Activated T-helper 2 cell treated with anti-CD3 and anti-CD28 coated beads, Interferon-gamma antibody, Interleukin-2, Interleukin-4, amounts not matched to agents 10 μg/mL and 5 μg/mL and 100 μg/mL, durations not matched to agents 14 hours and 24 hours and 36 hours (primary cell): ENCODE measurements around the gene EIF4E2. TPM values are rescaled to one million over a fixed set of nuclear protein-coding genes. Genes with fewer than 3 reads are reported as not detected.

Experiments
- DNase-seq: peaks from one replicate; pipeline ENCODE4 v3.0.0; 2021; ENCODE audit warnings: low spot score
- H3K27ac Mint-ChIP-seq: one replicate; pipeline ENCODE4 v1.8.0; 2021; ENCODE audit warnings: mixed read lengths
- H3K27me3 Mint-ChIP-seq: one replicate; pipeline ENCODE4 v1.8.0; 2021; ENCODE audit warnings: low read depth, mixed read lengths
- H3K36me3 Mint-ChIP-seq: one replicate; pipeline ENCODE4 v1.8.0; 2021; ENCODE audit warnings: low read depth, mixed read lengths
- H3K4me1 Mint-ChIP-seq: one replicate; pipeline ENCODE4 v1.8.0; 2021; ENCODE audit warnings: low read depth, mixed read lengths
- H3K4me3 Mint-ChIP-seq: one replicate; pipeline ENCODE4 v1.8.0; 2021; ENCODE audit warnings: low read depth, mild to moderate bottlenecking, moderate library complexity, mixed read lengths
- H3K9me3 Mint-ChIP-seq: one replicate; pipeline ENCODE4 v1.8.0; 2021; ENCODE audit warnings: mixed read lengths
- intact Hi-C: fragments of 100-400 bp; cut with micrococcal nuclease; formaldehyde crosslinking; loops from one replicate; pipeline ENCODE4 v1.15.1; 2023
- total RNA-seq: library from RNA; stranded (reverse); gene quantifications from 2 replicates; pipeline ENCODE4 v1.2.3, GENCODE V29; 2022

EIF4E2 gene
- total RNA-seq, 1 donor from 2014 or later: 88.4 TPM

- intact Hi-C loops: no loop called here
- no peaks in the 10 kb centered on the region for H3K9me3 Mint-ChIP-seq
- H3K27me3 Mint-ChIP-seq: no peaks in the 10 kb centered on the region
- H3K27ac Mint-ChIP-seq: no peak overlapping the region
- no peak overlapping the region for H3K4me3 Mint-ChIP-seq
- peaks cover 60% of the 10 kb centered on the region for H3K36me3 Mint-ChIP-seq
- H3K4me1 Mint-ChIP-seq: peaks cover 2% of the 10 kb centered on the region
- no peak for DNase-seq
Observed at GRCh38 chr2:232571026-232571474, 20.6 kb downstream of the EIF4E2 start.

- intact Hi-C loops: no loop called here
Observed at GRCh38 chr2:232573042-232573441, 22.6 kb downstream of the EIF4E2 start.

DNA sequence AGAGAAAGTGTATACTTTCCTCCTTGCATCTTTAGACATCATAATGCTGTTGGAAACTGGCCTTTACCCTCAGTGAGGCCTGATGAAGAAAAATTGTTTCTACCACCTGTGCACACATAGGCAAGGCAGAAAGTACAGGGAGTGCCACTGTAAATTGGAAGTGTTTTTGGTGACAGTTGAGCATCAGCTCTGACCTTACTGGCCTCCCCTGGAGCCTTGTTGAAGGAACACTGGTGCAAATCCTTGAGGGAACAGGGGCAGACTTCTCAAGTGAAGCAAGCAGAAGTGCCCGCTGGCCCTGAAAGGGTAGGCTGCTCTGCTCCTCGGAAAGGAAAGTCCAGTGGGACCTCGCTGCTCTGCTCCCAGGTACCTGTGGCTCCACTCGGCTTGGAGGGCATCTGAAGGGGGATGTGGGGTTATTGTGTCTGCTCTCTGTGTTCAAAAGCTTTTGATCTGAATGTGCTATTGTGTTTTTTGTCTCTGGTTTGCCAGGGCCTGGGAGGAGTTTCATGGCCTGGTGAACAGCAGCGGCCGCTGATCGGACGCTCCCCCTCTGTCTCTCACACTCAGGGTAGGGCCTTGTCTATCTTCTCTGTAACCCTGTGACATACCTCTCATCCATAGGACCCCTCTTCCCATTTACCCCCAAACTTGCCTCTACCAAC lies 23.4 kb downstream of the EIF4E2 start:
- no peaks in the 10 kb centered on the region for H3K9me3 Mint-ChIP-seq
- H3K27ac Mint-ChIP-seq: no peak overlapping the region
- intact Hi-C loops: no loop called here
- no peaks in the 10 kb centered on the region for H3K4me1 Mint-ChIP-seq
- DNase-seq: no peak
- peaks cover 39% of the 10 kb centered on the region for H3K36me3 Mint-ChIP-seq
- H3K27me3 Mint-ChIP-seq: no peaks in the 10 kb centered on the region
- H3K4me3 Mint-ChIP-seq: no peak overlapping the region

More at GRCh38 chr2:232573042-232573441, 22.6 kb downstream of the EIF4E2 start:
- H3K27ac Mint-ChIP-seq: no peak overlapping the region
- peaks cover under 1% of the 10 kb centered on the region for H3K4me1 Mint-ChIP-seq
- H3K9me3 Mint-ChIP-seq: no peaks in the 10 kb centered on the region
- no peak overlapping the region for H3K4me3 Mint-ChIP-seq
- no peak for DNase-seq
- H3K27me3 Mint-ChIP-seq: no peaks in the 10 kb centered on the region
- peaks cover 44% of the 10 kb centered on the region for H3K36me3 Mint-ChIP-seq

DNA sequence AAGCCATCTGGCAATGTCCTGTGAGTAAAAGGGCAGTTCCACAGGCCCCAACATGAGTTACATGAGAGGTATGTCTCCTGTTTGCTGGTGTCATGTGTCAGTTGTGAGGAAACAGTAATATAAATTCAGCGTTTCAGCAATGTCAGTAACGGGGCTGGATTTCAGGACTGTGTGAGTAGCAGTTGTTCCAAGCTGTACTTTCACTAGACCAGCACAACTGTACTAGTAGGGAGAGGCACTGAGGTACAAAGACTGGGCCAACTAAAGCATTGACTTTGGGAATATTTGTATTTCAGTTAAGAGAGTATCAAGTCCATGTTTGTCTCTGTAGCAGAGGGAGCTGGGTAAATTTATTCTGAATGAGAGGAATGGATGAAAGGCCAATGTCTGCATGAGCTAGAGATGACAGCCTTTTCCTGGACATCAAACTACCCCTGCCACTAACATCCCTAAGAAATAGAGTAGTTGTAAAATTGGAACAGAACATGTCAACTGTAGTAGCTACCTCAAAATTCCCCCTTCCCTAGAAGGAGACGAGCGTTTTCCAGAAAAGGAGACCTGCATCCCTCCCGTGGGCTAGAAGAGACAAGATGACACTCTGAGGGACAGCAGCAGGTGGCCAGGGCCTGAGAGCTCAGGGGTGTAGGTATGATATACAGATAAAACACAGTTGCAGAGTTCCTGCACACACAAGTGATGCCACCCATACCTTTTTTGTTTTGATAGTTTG lies 24.4 kb downstream of the EIF4E2 start:
- intact Hi-C loops: no loop called here
- H3K36me3 Mint-ChIP-seq: peaks cover 32% of the 10 kb centered on the region
- H3K27ac Mint-ChIP-seq: no peak overlapping the region

DNA sequence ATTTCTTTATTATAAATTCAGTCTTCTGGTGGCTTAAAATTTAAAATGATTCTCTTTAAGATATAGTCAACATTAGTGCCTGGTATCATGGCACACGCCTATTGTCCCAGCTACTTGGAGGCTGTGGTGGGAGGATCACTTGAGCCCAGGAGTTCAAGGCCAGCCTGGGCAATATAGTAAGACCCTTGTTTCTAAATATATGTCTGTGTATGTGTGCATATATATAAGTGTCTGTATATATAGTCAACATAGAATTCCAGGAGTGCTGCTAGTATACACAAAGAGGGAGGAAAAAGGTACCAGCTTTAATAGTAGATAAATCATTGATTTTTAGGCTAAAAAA lies 24.9 kb downstream of the EIF4E2 start:
- peaks cover 28% of the 10 kb centered on the region for H3K36me3 Mint-ChIP-seq

More for the DNA sequence above, 24.4 kb downstream of the EIF4E2 start:
- DNase-seq: no peak
- H3K9me3 Mint-ChIP-seq: no peaks in the 10 kb centered on the region
- no peaks in the 10 kb centered on the region for H3K27me3 Mint-ChIP-seq
- H3K4me3 Mint-ChIP-seq: no peak overlapping the region
- peaks cover 2% of the 10 kb centered on the region for H3K4me1 Mint-ChIP-seq

DNA sequence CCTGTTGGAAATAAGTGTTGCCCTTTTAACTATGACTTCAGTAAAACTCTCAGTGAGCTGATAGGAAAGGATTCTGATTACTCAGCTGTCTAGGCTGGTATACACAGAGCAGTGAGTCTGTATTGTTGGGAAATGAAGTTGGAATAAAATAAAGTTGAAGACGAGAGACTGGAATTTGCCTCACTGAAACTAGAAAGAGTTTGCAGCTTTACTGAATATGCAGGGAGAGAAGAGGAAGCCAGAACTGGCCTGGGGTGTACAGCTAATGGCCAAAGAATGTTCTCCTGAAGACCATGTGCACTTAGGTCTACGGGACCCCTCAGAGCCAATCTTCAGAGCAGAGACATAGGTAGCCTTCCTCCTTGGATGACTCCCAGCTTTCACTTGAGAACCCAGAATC lies 26.5 kb downstream of the EIF4E2 start:
- H3K4me3 Mint-ChIP-seq: no peak overlapping the region
- intact Hi-C loops: no loop called here
- peaks cover 33% of the 10 kb centered on the region for H3K36me3 Mint-ChIP-seq
- H3K27ac Mint-ChIP-seq: no peak overlapping the region
- H3K4me1 Mint-ChIP-seq: peaks cover 9% of the 10 kb centered on the region
- no peaks in the 10 kb centered on the region for H3K27me3 Mint-ChIP-seq
- no peak for DNase-seq
- no peaks in the 10 kb centered on the region for H3K9me3 Mint-ChIP-seq

More for the DNA sequence above, 24.9 kb downstream of the EIF4E2 start:
- no peaks in the 10 kb centered on the region for H3K9me3 Mint-ChIP-seq
- no peak overlapping the region for H3K27ac Mint-ChIP-seq
- intact Hi-C loops: no loop called here
- DNase-seq: no peak
- no peaks in the 10 kb centered on the region for H3K27me3 Mint-ChIP-seq
- no peak overlapping the region for H3K4me3 Mint-ChIP-seq
- peaks cover 7% of the 10 kb centered on the region for H3K4me1 Mint-ChIP-seq

GRCh38 chr2:232577841-232578240 lies 27.4 kb downstream of the EIF4E2 start:
- Mint-ChIP-seq H3K9me3 (no peaks in the 10 kb centered on the region), H3K27me3 (no peaks in the 10 kb centered on the region), H3K4me1 (peaks cover 9% of the 10 kb centered on the region), H3K4me3 (no peak overlapping the region), H3K36me3 (peaks cover 33% of the 10 kb centered on the region), H3K27ac (no peak overlapping the region)
- DNase-seq: no peak
- intact Hi-C loops: no loop called here

- no peaks in the 10 kb centered on the region for H3K9me3 Mint-ChIP-seq
Observed at GRCh38 chr2:232578626-232579025, 28.1 kb downstream of the EIF4E2 start.

GRCh38 chr2:232580648-232580981 lies 30.1 kb downstream of the EIF4E2 start:
- Mint-ChIP-seq H3K27me3 (no peaks in the 10 kb centered on the region), H3K9me3 (no peaks in the 10 kb centered on the region), H3K4me1 (peaks cover 9% of the 10 kb centered on the region), H3K4me3 (no peak overlapping the region), H3K36me3 (peaks cover 20% of the 10 kb centered on the region), H3K27ac (no peak overlapping the region)
- no peak for DNase-seq
- intact Hi-C loops: no loop called here

More at GRCh38 chr2:232578626-232579025, 28.1 kb downstream of the EIF4E2 start:
- Mint-ChIP-seq H3K4me3 (no peak overlapping the region), H3K36me3 (peaks cover 33% of the 10 kb centered on the region), H3K4me1 (peaks cover 9% of the 10 kb centered on the region), H3K27ac (no peak overlapping the region), H3K27me3 (no peaks in the 10 kb centered on the region)
- intact Hi-C loops: no loop called here
- no peak for DNase-seq

GRCh38 chr2:232581725-232582124 lies 31.2 kb downstream of the EIF4E2 start:
- DNase-seq: no peak
- Mint-ChIP-seq H3K4me1 (peaks cover 9% of the 10 kb centered on the region), H3K36me3 (peaks cover 16% of the 10 kb centered on the region), H3K9me3 (no peaks in the 10 kb centered on the region), H3K27ac (no peak overlapping the region), H3K27me3 (no peaks in the 10 kb centered on the region), H3K4me3 (no peak overlapping the region)
- intact Hi-C loops: no loop called here

DNA sequence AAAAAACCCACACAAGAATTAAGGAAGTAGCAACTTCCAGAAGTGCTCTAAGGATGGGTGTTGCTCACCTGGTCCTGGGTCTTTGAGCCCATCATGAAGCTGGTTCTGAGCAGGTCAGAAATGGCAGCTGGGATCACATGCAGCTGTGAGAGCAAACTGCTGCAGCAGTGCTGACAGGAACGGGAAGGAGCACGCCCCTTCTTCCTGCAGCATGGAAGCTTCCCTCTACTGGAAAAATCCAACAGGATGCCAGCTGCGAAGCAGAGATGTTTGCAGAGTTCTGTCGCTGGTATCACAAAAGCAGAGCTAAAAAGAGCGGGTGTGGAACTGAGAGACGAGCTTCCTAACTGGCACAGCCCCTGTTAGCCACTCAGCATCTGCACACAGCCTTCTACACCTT lies 33.7 kb downstream of the EIF4E2 start:
- H3K27ac Mint-ChIP-seq: no peak overlapping the region
- H3K27me3 Mint-ChIP-seq: peaks cover 2% of the 10 kb centered on the region
- H3K4me3 Mint-ChIP-seq: no peak overlapping the region
- no peaks in the 10 kb centered on the region for H3K9me3 Mint-ChIP-seq
- intact Hi-C loops: no loop called here
- H3K36me3 Mint-ChIP-seq: peaks cover 12% of the 10 kb centered on the region
- H3K4me1 Mint-ChIP-seq: peaks cover 9% of the 10 kb centered on the region
- DNase-seq: no peak

DNA sequence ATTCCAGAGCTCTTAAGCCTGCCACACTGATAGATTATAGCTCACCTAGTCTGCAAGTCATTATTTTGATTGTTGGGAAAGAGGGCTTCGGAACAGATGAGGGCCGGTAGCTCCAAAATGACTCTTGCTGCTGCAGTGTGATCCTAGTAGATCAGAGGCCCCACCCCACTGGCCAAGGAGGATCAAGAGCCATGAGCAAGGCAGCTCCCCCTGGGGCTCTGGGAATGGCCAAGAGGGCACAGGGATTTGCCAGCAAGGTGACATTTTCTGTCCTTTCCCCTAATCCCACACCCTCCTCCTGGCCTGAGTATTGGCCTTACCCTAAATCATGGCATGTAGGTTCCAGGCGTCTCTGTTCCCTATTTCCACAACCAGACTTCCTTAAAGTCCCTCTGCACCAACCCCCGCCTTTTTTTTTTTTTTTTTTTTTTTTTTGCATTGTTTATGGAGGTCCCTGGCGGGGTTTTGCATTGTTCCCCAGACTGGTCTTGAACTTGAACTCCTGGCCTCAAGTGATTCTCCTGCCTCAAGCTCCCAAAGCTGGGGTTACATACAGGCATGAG lies 36.5 kb downstream of the EIF4E2 start:
- intact Hi-C loops: no loop called here
- peaks cover 2% of the 10 kb centered on the region for H3K27me3 Mint-ChIP-seq
- H3K36me3 Mint-ChIP-seq: no peaks in the 10 kb centered on the region
- no peak for DNase-seq
- H3K4me3 Mint-ChIP-seq: no peak overlapping the region
- no peaks in the 10 kb centered on the region for H3K4me1 Mint-ChIP-seq
- H3K9me3 Mint-ChIP-seq: no peaks in the 10 kb centered on the region
- no peak overlapping the region for H3K27ac Mint-ChIP-seq

DNA sequence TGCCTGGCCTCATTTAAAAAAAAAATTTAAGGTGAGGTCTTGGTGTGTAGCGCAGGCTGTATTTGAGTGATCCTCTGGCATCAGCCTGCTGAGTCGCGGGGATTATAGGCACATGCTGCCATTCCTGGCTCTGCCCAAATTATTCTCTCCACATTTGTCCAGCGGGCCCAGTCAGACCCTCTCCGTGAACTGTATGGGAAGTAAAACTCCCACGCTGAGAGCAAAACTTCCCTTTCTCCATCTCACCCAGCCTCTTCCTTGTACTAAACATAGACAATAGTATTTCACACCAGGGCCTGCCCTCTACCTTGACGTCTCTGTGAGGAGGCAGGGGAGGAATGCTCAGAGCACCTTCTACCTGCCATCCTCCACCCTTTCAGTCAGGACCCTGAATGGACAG lies 37.0 kb downstream of the EIF4E2 start:
- no peaks in the 10 kb centered on the region for H3K36me3 Mint-ChIP-seq
- intact Hi-C loops: no loop called here
- H3K4me1 Mint-ChIP-seq: no peaks in the 10 kb centered on the region
- DNase-seq: no peak
- H3K4me3 Mint-ChIP-seq: no peak overlapping the region
- no peaks in the 10 kb centered on the region for H3K9me3 Mint-ChIP-seq
- peaks cover 2% of the 10 kb centered on the region for H3K27me3 Mint-ChIP-seq
- H3K27ac Mint-ChIP-seq: no peak overlapping the region
